Heart left ventricle (tissue), 13 donors: Measurements from ENCODE around the gene SIRPB2.

Experiments used
- CTCF ChIP-seq, 12 donors: fragments of 200-600 bp; sonication (generic) in 4 of 12; IDR thresholded peaks; one replicate each; pipeline versions ENCODE4 v1.5.0 to v1.8.0; 2018 to 2022; ENCODE audit warnings: antibody characterized with exemption in 12 of 12, mild to moderate bottlenecking in 5 of 12
- POLR2A ChIP-seq, 2 donors: fragments of 450-650 bp; IDR thresholded peaks; one replicate each; pipeline ENCODE4 v1.6.1; 2017; ENCODE audit warnings: antibody characterized with exemption in 2 of 2, mild to moderate bottlenecking in 2 of 2, moderate library complexity in 2 of 2
- donor health status: ischemic (EF 13 %, LVEDD 7.1; RV severe dilation, severe dysfunction).
- donor health status: DM: no; HTN: yes; CAD: no.
- donor health status: DM: no; HTN: no; CAD: no.
- donor health status: ischemic (EF 25% LVEDD 6.9; RV normal size, moderate dysfunction).
- donor health status: ischemic (EF 25% LVEDD 5.7; RV mildly dilated, moderate dysfunction).
- donor health status: ischemic (EF 35%, LVEDD 5.7; RV mildly dilated, moderate dysfunction).
- donor health status: nonischemic (EF 11% LVEDD 7.7; RV severe dilation, severe dysfunction).
- donor health status: DM: yes; HTN: yes; CAD: no.
- donor health status: PGD.
- donor health status: ischemic (EF 29% LVEDD 5.4; RV normal size, mild dysfunction).
- donor health status: nonischemic (EF 23%, LVEDD 6.1; RV moderate dilation, normal function).

GRCh38 chr20:1491860-1492642 lies 831 bp upstream of the SIRPB2 start:
- TF ChIP-seq CTCF (IDR thresholded peaks at IDR 0.05): no peak
- no peak for TF ChIP-seq POLR2A (IDR thresholded peaks at IDR 0.05)
